ENCODE data around the gene INA.
"Not testable (repeated sequence)": the region's sequence is repeated elsewhere in the genome, so short reads cannot be mapped to it uniquely, and the experiment has no call there.

Gene INA

DNA sequence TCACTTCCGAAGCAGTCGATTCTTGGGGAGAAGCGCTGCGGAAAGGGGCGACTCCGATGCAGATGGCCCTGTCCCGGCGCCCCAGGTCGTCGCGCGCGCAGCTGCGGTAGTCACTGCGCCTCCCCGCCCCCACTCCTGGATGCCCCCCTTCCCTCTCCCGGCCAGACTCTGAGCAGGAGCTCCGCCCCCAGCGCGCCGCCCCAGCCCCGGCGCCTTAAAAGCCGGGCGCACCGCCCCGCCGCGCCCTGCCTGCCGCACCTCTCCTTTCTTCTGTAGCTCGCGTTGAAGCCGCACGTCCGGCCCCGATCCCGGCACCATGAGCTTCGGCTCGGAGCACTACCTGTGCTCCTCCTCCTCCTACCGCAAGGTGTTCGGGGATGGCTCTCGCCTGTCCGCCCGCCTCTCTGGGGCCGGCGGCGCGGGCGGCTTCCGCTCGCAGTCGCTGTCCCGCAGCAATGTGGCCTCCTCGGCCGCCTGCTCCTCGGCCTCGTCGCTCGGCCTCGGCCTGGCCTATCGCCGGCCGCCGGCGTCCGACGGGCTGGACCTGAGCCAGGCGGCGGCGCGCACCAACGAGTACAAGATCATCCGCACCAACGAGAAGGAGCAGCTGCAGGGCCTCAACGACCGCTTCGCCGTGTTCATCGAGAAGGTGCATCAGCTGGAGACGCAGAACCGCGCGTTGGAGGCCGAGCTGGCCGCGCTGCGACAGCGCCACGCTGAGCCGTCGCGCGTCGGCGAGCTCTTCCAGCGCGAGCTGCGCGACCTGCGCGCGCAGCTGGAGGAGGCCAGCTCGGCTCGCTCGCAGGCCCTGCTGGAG lies at the start of gene INA:
TSS of gene INA (plus strand) at position 243 of the 817 bp plus-strand sequence. CDS start at position 317, 74 bp downstream.
- peak; percentile 69 for DNase-seq (ENCODE audit: low read depth)

DNA sequence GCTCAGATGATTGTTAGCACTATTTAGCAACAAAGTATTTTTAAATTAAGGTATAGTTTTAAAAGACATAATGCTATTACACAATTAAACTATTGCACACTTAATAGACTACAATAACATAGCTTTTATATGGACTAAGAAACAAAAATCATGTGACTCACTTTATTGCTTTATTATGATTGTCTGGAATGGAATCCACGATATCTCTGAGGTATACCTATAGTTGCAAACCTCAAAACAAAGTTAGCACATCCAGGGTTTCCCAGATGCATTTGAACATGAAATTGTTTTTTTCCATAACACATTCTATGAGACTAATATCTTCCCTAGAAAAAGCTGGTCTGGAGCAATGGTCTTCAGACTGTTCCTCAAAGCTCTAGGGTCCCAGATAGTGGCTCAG lies 49.5 kb upstream of the INA start:
- DNase-seq (ENCODE audit: low read depth), result no peak

DNA sequence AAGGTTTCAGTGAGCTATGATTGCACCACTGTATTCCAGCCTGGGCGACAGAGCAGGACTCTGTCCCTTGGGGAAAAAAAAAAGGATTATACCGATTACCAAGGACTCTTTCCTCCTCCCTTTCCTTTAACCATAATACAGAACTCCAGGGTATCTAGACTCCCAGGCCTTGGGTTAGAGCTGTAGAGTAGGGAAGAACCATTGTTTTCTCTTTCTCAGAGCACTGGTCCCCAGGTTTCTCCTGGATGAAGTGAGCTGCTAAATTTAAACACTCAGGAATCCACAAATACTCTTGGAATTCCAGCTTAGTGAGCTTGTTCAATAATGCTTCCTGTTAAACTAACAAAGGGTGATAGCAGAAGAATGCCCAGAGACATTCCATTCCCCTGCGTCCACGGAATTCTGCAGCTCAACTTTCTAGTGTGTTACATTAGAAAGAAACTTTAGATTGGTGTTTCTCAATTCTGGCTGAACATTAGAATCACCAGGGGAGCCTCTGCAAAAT lies 45.8 kb upstream of the INA start:
- peak; percentile 97 for DNase-seq (ENCODE audit: low read depth)

DNA sequence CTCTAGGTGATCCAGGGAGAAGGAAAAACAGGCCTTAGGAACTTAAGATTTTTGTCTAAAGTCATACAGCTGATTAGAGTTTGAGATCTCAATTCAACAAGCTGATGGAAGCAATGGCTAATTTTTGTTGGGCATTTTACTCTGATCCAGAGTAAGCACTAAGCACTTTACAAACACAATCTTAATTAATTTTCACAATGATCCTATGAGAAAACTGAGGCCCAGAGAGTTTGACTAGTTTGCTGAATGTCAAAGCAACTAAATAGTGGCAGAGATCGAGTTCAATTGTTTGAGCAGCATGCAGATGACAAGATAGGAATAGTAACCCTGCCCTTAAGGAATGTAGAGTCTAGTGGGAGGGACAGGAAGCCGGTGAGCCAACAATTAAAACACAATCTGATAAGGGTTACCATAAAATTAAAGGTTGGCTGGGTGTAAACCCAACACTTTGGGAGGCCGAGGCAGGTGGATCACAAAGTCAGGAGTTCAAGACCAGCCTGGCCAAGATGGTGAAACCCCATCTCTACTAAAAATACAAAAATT lies 44.7 kb upstream of the INA start:
- peak; percentile 60 for DNase-seq (ENCODE audit: low read depth)

DNA sequence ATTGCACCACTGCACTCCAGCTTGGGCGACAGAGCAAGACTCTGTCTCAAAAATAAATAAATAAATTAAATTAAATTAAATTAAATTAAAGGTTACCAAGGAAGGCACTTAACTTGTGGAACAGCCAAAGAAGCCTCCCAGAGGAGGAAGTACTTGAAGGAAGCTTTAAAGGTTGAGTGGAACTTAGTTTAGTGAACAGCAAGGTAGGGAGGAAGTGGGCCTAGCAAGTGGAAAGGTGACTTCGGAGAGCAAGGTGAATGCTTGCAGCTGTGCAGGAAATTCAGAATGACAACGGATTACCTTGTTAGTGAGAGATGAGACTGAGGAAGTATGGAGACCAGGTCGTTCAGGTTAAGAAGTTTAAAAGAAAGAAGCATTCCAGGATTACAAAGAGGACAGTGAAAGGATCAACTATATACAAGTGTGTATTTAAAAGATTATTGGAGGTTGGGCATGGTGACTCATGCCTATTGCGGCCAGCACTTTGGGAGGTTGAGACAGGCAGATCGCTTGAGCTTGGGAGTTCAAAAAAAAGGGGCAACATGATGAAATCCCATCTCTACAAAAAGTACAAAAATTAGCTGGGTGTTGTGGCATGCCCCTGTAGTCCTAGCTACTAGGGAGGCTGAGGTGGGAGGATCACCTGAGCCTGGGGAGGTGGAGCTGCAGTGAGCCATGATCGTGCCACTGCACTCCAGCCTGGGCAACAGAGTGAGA lies 44.0 kb upstream of the INA start:
- peak; percentile 68 for DNase-seq (ENCODE audit: low read depth)

DNA sequence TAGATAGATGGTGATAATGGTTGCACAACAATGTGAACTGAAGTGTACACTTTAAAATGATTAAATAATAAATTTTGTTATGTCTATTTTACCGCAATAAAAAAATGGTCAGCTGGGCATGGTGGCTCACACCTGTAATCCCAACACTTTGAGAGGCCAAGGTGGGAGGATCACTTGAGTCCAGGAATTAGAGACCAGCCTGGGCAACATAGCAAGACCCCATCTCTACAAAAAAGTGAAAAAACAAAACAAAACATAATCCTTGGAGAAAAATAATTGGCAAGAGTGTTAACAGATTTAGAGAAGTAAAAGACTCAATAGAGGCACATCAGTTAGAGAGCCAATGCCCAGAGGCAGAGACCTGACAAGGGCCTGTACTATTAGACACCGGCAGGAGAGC lies 41.2 kb upstream of the INA start:
- no peak for DNase-seq (ENCODE audit: low read depth)

DNA sequence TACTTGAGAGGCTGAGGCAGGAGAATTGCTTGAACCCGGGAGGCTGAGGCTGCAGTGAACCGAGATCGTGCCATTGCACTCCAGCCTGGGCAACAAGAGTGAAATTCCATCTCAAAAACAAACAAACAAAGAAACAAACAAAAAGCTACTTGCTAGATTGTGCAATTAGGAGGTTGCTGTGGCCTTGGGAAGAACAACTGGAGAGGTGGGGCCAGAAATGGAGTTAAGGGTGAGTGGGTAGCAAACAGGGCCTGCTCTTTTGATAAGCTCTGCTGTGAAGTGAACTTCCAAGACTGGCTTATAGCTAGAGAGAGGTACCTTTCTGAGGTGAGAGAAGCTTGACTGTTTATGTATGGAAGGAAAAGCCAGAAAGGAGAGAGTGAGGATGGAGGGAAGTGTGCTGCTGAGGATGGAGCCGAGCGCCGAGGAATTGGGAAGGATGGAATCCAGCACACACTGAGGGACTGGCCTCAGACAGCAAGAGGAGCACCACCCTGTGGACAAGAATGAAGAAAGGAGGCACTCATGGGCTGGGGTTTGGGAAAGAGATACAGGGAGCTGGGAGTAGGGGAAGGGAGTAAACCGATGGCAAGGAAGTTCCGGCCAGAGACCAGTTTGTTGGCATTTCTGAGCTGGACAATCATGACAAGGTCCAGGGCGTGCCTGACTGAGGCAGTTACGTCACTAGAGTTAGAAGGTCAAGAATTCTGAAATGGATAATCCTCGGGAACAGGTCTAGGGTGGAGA lies 38.3 kb upstream of the INA start:
- peak; percentile 76 for DNase-seq (ENCODE audit: low read depth)

DNA sequence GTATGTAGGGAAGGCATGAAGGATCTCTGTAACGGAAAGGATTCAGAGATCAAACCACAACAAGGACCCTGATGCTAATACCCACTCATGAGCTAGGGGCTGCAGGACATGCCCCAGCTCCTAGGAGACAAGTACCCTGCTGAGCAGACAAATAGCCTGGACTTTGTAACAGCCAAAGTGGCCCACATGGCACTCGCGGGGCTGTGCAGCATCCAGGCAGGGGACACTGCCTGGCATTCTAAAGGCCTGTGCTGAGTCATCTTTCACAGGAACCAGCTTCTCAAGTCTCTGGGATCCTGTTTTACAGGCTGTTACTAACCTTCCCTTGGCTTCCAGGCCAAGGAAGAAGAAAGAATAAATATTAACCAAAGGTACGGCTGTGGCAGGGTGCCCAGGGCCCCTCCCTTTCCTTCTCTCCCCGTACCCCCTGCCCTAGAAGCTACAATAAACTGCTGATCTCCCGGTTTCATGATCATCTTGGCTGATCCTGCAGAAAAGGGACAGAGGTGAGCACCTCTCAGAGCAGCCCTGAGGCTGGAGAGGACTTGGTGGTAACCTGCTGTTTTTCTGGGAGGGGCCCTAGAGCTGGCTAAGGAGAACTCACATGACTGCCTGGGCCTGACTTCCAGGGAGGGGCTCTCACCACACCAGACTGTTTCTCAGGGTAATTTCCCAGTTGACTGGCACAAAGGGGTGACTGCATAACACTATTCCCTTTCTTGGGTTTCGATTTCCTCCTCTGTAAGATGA lies 35.5 kb upstream of the INA start:
- DNase-seq (ENCODE audit: low read depth), result peak; percentile 72

DNA sequence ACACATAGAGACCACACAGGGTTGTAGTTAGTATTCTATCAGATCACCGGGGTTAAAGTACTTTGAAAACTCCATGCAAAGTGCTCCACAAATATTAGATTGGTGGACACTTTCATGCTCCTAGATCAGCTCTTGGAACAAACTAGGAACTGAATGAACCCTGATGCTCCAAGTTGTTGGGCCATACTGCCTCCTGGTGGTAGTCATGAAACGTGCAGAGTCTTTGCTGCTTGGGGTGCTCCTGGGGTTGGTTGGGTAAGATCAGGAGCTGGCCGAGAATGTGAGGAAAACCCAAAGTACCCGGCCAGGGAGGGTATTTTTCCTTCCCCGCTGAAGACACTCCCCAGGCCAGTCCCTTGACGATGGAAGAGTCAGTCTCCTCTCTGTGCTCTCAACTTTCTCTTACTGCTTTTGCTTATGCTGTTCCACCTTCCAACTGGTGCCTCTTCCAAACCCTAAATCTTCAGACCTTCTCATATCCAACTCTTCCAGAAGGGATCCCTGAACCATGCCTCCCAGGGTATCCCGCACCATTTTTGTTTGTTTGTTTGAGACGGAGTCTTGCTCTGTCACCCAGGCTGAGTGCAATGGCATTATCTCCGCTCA lies 32.2 kb upstream of the INA start:
- peak; percentile 82 for DNase-seq (ENCODE audit: low read depth)

DNA sequence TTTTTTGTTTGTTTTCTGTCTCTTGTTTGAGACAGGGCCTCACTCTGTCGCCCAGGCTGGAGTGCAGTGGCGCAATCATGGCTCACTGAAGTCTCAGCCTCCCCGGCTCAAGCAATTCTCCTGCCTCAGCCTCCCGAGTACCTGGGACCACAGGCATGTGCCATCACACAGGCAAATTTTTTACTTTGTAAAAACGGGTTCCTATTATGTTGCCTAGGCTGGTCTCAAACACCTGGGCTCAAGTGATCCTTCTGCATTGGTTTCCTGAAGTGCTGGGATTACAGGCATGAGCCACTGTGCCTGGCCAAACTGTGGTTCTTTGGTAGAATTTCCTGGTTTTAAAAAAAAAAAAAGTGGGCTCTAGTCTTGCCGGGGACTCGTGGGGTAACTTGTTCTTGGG lies 31.4 kb upstream of the INA start, which contains the start of gene RPEL1:
TSS of gene RPEL1 (plus strand) at position 301 of the 400 bp plus-strand sequence. CDS start 110 bp downstream, outside the sequence.
- not testable (repeated sequence) for DNase-seq (ENCODE audit: low read depth)

DNA sequence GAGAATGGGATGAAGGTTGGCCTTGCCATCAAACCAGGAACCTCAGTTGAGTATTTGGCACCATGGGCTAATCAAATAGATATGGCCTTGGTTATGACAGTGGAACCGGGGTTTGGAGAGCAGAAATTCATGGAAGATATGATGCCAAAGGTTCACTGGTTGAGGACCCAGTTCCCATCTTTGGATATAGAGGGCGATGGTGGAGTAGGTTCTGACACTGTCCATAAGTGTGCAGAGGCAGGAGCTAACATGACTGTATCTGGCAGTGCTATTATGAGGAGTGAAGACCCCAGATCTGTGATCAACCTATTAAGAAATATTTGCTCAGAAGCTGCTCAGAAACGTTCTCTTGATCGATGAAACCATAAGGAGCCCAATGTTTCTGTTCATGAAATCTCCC lies 30.6 kb upstream of the INA start:
- no peak for DNase-seq (ENCODE audit: low read depth)

DNA sequence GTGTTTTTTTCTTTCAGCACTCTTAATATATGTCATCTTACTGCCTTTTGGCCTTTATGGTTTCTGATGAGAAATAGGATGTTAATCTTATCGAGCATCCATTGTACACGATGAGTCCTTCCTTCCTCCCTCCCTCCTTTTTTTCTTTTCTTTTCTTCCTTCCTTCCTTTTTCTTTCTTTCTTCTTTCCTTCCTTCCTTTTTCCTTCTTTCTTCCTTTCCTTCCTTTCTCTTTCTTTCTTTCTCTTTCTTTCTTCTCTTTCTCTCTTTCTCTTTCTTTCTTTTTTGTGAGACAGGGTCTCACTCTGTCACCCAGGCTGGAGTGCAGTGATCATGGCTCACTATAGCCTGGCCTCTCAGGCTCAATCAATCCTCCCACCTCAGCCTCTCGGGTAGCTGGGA lies 22.8 kb upstream of the INA start:
- DNase-seq (ENCODE audit: low read depth), result no peak

DNA sequence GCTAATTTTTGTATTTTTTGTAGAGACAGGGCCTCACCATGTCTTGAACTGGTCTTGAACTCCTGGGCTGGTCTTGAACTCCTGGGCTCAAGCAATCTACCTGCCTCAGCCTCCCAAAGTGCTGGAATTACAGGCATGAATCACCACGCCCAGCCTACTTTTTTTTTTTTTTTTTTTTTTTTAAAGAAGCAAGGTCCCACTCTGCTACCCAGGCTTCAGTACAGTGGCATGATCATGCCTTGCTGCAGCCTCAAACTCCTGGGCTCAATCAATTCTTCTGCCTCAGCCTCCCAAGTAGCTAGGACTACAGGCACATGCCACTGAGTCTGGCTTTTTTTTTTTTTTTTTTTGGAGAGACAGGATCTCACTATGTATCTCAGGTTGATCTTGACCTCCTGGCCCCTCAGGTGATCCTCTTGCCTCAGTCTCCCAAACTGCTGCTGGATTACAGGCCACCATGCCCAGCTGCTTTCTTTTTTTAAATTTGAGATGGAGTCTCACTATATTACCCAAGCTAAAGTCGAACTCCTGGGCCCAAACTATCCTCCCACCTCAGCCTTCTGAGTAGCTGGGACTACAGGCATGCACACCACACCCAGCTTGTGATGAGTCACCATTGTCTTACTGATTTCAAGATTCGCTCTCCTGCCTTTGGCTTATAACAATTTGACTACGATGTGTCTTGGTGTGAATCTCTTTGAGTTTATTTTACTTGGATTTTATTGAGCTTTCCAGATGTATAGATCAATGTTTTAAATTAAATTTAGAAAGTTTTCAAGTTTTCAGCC lies 22.2 kb upstream of the INA start:
- peak; percentile 64 for DNase-seq (ENCODE audit: low read depth)

DNA sequence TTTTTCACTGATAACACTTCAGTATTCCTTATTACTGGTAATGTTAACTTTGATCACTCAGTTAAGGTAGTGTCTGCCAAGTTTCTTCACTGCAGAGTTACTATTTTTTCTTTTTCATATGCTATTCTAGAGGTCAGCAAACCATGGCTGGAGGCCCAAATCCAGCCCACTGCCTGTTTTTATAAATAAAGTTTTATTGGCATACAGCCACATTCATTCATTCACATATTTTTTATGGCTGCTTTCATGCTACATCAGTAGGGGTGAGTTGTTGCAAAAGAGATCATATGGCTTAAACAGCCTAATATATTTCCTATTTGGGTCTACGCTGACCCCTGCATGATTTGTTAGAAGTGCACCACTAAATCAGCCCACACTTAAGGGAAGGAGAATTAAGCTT lies 20.3 kb upstream of the INA start:
- no peak for DNase-seq (ENCODE audit: low read depth)

DNA sequence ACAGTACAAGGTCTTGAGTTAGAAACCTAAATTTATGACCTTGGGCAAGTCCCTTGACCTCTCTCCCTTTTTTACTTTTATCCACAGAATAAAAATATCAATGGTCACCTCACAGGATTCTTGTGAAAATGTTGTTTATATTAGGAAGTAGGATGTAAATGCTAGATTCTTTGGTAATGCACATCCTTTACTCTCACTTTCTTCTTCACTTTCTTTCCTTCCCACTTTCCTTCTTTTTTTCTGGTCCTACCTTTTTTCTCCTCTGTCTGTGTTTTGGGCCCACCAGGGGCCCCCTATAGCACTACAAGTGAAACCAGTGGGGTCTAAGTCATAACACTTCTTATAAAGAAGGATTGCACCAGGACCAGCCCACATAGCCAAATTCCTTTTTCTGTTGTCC lies 19.1 kb upstream of the INA start:
- no peak for DNase-seq (ENCODE audit: low read depth)

DNA sequence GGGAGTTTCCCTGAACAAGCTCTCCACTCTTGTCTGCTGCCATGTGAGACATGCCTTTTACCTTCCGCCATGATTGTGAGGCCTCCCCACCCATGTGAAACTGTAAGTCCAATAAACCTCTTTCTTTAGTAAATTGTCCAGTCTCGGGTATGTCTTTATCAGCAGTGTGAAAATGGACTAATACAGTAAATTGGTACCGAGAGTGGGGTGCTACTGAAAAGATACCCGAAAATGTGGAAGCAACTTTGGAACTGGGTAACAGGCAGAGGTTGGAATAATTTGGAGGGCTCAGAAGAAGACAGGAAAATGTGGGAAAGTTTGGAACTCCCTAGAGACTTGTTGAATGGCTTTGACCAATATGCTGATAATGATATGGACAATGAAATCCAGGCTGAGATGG lies 18.0 kb upstream of the INA start:
- not testable (repeated sequence) for DNase-seq (ENCODE audit: low read depth)

DNA sequence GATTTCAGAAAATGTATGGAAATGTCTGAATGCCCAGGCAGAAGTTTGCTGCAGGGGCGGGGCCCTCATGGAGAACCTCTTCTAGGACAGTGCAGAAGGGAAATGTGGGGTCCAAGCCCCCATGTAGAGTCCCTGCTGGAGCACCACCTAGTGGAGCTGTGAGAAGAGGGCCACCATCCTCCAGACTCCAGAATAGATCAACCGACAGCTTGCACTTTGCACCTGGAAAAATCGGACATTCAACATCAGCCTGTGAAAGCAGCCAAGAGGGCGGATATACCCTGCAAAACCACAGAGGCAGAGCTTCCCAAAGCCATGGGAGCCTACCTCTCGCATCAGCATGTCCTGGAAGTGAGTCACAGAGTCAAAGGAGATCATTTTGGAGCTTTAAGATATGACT lies 16.9 kb upstream of the INA start:
- DNase-seq (ENCODE audit: low read depth), result no peak

DNA sequence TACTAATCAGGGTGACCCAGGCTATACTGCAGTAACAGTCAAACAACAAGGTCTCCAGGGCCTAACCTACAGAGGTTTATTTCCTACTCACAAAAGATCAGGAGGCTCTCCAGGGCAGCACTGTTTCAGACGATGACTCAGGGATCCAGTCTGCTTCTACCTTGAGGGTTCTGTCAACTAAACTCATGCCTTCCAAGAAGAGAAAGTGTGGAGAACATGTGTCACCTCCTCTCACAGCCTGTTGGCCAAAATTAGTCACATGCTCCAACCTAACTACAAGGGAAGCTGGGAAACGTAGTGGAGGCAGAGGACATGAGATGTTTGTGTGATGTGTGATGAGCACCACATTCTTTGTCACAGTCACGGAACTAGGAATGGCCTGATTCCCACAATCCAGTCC lies 14.7 kb upstream of the INA start:
- peak; percentile 39 for DNase-seq (ENCODE audit: low read depth)

DNA sequence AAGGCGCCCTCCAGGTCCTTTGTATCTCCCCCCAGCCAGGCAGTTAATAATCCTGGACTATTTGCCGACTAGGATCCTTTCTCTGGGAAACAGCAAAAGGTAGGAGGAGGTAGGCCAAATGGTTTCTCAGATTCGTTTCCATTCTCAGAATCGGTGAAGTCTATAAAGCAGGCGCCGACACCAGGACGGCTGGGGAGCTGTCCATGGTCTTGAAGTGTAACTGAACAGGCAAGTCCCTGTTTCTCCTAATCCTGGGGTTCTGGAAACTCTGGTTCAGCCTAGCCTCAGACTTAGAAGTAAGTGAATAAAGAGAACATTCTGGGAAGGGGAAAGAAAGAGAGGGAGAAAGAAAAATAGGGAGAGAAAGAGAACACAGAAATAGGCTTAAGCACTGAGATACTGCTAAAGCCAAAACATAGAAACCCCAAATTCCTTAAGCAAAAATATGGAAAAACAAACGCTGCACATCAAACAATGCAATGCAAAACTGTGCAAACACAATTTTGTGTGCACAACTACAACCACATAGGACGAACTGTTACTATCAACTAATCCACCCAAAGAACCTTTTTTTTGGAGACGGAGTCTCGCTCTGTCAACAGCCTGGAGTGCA lies 11.1 kb upstream of the INA start:
- peak; percentile 78 for DNase-seq (ENCODE audit: low read depth)

DNA sequence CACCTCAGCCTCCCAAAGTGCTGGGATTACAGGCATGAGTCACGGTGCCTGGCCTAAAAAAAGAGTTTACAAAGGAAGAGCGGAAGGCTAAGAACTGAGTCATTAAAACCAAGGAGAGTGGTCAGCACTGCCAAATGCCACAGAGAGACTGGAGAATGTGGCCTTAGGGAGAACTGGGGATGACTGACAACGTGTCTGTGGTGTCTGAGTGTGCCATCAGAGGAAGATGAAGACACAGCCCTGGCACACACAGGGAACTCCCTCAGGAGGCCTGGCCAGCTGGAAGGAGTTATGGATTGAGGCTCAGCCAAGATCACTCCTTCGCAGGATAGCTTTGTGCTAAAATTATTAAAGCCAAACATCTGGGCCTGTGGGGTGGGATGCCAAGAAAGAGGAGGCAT lies 3.9 kb upstream of the INA start:
- DNase-seq (ENCODE audit: low read depth), result peak; percentile 100

Data from EH (cell line).